HG03097 (cell line): ENCODE data around the gene RITA1.
A peak's percentile ranks its signal among the peaks of the same experiment; 100 is the strongest.
"Not testable (repeated sequence)": the region's sequence is repeated elsewhere in the genome, so short reads cannot be mapped to it uniquely, and the experiment has no call there.

Source experiments
- ATAC-seq: cut with Tn5 transposase; IDR thresholded peaks from one replicate; pipeline ENCODE4 v1.9.1; 2021; ENCODE audit not compliant: unreplicated experiment, low FRiP score

The RITA1 gene

DNA sequence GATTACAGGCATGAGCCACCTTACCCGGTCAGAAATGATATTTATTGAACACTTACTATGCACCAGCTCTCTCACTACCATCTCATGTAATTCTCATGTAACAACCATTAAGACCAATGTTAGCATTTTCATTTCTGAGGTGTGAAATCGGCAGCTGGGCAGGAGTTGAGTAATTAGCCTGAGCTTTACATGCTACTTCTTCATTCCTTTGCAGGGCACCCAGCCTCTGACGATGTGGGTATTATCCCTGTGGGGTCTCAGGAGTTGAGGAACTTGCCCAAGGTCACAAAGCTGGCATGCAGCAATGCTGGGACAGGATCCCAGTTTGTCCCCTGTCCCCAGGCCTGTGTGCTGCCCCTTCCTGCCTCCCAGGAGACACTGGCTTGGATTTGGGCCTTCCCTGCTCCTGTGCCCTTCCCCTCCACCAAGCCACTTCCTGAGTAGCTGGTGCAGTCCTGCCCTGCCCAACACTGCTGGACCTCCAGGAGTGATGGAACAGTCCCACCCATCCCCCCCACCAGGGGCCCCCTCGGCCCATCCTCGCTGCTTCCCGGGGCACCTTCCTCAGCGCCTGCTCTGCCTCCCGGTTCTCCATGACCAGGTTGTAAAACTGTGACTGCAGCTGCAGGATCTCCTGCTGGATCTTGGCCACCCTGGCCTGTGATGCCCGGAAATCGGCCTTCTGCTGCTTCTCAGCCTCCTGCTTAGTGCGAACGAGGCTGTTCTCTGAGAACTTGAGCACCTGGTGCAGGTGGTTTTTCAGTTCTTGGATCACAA lies 14.7 kb downstream of the RITA1 start:
- ATAC-seq, result no peak

DNA sequence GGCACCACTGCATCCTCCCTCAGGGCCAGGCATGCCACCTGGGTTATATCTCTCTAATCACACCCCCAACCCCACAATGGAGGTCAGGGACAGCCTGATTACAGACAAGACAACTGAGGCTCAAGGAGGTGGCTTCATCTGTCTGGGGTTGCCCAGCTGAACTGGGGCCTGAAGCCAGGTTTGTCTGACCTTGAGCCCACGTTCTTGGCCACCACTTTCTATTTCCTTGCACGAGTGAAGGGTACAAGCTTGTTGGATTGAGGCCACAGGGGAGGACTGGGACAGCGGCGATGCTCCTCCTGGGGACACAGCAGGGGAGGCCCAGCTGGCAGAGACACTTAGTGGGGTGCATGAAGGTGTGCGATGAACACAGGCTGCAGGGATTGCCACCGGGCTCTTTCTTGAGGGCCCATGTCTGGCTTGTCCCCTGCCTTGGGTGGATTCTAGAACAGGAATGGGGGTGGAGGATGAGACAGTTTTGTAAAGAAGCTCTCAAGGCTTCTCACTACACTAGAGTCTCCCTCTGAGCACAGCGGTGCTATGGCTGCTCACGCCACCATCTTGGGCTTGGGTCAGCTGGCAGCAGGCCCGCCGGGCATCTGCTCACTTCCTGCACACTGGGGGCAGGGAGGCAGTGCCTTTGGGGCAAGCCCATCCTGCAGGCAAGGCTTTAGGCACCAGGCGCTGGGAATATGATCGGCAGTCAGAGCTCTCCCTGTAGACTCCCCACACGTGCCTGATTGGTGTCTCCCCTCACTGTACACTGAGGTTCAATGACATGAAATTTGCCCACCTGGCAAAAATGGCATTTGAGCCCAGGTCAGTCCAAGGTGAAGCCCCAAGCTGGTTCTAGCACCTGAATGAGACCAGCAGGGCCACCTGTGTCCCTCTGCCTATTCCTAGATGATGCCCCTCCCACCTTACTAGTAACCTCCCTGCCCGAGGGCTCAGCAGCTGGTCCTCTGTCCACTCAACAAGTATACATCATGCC lies 16.0 kb downstream of the RITA1 start:
- ATAC-seq, result no peak

DNA sequence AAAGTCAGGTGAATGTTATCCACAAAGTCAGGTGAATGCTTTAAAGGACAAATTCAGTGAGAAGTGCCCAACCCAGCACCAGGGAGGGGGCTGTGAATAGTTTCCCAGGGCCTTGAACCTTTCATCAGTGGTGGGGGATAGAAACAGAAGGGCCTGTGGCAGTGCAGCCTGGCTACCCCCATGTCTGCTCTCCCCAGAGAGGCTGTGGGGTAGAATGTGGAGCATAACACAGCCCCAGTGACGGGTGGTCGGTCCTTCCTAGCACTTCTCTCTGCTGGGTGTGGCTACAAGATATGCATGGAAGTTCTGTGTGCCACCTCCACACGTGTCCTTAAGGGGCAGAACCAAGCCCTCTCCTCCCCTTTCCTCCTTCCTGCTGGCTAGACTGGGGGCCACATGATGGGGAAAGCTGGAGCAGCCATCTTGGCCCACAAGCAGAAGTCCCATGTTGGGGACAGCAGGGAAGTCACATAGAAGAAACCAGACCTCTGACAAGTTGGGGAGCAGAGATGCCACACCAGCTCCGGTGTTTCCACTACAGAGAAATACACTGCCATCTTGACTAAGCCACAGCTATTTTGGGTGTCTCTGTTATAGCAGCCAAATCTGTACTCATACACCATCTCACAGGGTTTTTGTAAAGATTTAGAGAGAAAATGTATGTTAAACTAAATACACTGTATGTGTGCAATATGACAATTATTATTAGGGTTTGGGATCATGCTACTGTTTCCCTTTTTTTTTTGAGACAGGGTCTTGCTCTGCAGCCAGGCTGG lies 17.0 kb downstream of the RITA1 start:
- ATAC-seq, result no peak

DNA sequence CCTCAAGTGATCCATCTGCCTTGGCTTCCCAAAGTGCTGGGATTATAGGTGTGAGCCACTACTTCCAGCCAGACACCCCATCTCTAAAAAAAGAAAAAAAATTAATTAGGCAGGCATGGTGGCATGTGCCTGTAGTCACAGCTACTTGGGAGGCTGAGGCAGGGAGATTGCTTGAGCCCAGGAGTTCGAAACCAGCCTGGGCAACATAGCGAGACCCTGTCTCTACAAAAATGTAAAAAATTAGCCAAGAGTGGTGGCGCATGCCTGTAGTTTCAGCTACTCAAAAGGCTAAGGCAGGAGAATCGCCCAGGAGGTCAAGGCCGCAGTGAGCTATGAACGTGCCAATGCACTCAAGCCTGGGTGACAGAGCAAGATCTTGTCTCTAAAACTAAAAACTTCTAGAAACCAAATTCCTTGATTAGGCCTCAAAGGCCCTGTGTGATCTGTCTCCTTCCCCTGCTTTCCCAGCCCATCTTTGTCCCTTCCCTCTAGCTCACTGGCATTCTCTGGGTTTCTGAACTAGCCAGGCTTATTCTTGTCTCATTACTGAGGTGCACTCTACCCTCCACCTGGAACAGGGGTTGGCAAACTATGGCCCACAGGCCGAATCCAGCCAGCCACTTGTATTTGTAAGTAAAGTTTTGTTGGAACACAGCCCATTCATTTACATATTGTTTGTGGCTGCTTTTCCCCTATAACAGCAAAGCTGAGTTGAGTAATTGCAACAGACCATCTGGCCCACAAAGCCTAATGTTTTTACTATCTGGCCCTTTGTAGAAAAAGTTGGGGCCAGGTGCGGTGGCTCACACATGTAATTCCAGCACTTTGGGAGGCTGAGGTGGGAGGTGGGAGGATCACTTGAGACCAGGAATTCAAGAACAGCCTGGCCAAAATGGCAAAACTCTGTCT lies 18.6 kb downstream of the RITA1 start:
- ATAC-seq, result no peak

DNA sequence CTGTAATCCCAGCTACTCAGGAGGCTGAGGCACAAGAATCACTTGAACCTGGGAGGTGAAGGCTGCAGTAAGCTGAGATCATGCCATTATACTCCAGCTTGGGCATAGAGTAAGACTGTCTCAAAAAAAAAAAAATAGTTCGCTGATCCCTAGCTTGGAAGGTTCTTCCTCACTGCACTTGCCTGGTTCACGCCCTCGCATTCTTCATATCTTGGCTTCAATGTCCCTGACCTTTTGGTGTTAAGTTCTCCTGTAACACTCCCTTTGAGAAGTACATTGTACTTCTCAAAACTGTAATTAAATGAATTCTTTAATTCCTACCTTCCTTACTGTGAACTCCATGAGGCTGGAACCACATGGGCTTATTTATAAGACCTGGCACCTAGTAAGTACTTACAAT lies 19.3 kb downstream of the RITA1 start:
- ATAC-seq, result no peak

DNA sequence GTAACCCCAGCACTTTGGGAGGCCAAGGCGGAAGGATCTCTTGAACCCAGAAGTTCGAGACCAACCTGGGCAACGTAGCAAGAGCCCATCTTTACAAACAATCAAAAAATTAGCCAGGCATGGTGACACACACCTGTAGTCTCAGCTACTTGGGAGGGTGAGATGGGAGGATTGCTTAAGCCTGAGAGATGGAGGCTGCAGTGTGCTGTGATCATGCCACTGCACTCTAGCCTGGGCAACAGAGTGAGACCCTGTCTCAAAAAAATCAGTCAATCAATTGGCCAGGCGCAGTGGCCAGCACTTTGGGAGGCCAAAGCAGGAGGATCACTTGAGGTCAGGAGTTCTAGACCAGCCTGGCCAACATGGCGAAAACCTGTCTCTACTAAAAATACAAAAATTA lies 21.3 kb downstream of the RITA1 start:
- ATAC-seq, result not testable (repeated sequence)

DNA sequence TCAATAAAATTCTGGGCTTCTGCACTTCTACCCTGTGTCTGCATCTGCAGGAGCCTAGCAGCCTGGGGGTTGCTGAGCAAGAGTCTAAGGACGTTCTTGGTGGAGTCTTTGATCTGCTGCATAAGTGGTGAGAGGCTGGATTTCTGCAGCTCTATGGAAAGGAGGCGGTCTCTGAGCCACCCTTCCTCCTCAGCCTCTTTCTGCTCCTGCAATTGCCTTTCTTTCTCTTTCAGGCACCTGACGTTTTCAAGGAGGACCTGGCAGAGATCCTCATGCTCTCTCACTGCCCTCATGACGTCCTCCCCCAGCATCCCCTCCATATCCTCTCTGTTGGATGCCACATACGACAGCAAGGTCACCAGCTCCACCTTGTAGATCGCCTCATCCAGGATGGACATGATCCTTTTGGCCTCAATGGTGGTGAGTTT lies 22.1 kb downstream of the RITA1 start:
- ATAC-seq, result peak; percentile 1

DNA sequence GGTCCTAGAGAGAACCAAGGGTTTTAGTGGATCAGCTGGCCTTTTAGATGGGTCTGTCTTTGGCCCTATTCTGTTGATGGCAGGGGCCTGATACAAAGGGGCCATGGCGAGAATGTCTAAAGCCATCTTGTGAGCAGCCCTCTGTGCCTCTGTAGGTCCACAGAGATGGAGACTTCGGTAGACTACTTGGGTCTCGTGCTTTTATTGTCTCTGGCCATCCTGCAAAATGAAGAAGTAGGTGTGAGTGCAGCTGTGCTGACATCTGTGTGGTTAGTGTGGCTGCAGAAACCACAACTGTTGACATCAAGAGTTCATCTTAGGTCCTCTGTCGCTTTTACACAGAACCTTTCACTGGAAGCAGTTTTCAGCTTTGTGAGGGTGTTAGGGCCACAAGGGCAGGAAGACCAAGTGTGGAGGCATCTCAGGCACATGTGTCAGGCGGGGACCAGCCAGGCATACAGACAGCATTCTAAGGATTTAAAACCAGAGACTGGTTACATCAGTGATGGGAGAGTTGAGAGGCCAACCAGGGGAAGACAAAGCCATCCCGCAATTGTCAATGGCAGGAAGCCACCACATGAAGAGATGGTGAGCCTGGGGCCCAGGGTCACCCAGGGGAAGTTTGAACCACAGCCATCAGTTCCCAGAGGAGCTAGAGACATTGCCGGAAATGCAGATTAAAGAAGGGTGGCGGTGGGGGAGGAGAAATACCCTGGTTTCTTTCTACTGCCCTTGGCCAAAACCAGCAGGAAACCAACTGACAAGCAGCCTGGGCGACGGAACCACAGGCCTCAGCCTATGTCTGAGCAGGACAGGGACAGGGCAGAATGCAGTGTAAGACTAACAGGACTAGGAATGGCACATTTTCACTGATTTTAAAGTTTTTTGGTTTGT lies 22.8 kb downstream of the RITA1 start:
- ATAC-seq, result peak; percentile 79

DNA sequence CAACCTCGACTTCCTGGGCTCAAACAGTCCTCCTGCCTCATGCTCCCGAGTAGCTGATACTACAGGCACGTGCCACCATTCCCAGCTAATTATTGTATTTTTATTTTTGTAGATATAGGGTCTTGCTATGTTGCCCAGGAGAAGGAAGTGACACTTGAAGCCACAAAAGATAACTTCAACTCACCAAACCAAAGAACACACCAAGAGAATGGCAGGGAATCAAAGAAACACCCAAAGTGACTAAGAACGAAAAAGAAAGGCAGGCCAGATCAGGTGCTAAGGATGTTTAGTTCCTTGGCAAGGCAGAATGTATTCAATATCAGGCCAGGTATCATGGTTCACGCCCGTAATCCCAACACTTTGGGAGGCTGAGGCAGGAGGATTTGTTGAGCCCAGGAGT lies 25.6 kb downstream of the RITA1 start:
- no peak for ATAC-seq

DNA sequence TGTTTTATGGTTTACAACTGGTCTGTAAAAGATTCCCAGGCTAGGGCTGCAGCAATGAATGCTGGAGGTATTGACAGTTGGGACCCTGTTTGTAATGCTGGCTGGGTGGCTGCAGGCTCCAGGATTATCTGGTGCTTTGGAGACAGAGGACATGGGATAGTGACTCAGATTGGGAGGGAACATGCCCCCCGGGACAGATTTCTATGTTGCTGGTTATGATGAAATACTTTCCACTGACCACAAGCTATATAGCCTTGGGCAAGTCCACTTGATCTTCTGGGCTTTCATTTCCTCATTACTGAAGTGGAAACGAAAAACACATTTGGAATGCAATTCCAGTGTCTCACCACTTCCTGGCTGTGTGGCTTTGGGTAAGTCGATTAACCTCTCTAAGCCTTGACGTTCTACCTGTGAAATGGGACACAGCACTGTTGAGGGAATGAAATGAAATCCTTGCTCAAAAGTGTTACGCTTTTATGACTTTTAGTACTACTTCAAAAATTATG lies 29.4 kb downstream of the RITA1 start:
- no peak for ATAC-seq

DNA sequence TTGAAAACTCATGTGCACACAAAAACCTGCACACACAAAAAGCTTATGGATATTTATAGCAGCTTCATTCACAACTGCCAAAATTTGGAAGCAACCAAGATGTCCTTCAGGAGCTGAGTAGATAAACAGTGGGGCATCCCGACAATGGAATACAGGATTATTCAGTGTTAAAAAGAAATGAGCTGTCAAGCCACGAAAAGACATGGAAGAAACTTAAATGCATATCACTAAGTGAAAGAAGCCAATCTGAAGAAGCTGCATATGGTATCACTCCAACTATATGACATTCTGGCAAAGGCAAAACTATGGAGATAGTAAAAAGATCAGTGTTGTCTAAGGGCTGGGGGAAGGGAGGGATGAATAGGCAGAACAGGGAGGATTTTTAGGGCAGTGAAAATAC lies 30.5 kb downstream of the RITA1 start:
- ATAC-seq, result no peak

DNA sequence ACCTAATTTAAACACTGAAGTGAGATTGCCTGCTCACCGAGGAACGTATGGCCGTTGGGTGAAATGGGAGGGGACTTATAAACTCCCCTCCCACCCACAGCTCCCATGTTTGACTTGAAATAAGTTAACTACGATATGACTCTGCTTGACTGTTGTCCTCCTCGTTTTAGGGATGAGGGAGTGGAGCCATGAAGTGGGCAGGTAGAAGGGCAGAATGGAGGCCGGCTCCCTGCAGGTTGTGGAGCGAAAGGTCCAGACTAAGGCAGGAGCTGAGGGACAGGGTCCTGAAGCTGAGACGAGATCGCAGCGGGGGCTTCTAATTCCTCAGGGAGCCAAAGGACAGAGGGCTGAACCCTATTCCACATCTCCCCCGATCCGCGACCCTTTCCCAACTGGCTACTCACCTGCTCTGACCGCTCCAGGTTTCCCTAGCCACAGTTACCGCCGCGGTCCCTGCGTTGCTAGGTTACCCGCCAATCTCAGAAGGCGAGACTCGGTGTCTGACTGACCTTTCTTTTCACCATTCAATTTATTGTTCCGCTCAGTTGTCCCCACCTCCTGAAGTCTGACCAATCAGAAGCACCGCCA lies 35.2 kb downstream of the RITA1 start:
- no peak for ATAC-seq

DNA sequence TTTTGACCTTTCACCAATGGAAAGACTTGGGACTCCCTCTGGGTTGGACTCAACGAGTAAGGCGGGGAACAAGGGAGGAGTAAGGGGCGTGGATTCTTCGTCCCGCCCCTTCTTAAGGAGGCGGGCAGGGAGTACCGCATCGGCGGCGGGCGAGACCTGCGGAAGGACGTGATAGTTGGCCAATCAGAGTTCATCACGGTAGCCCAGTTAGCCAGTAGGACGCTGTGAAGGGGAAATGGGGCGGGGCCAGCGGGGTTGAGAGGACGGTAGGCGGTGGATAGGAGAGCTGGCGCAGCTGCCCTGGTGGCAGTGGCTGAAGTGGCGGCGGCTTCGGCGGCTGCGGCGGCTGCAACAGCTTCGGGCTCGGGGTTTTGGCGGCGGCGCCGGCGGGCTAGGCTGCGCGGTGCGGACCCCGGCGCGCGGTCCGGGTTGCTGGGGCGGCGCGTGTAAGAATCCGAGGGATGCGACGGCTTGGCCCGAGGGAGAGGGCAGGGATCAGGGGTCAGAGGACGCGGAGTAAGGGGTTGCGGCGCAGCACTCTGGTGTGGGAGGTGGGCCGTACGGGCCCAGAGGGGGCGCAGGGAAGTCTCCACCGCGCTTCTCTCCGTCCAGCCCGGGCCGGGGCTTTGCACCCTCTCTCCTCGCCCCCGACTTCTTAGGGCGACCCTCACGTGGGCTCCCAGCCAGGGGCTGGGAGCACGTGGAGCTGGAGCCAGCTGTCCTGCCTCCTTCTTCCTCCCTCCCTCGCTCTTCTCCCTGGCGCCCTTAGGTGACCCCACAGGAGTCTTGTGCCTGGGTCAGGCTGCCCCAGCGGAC lies 35.9 kb downstream of the RITA1 start, which contains the start of gene TPCN1:
Gene TPCN1, plus strand, starts transcription at position 284 of the 816 bp plus-strand sequence. CDS start 5,389 bp downstream, outside the sequence.
- ATAC-seq, result peak; percentile 96

DNA sequence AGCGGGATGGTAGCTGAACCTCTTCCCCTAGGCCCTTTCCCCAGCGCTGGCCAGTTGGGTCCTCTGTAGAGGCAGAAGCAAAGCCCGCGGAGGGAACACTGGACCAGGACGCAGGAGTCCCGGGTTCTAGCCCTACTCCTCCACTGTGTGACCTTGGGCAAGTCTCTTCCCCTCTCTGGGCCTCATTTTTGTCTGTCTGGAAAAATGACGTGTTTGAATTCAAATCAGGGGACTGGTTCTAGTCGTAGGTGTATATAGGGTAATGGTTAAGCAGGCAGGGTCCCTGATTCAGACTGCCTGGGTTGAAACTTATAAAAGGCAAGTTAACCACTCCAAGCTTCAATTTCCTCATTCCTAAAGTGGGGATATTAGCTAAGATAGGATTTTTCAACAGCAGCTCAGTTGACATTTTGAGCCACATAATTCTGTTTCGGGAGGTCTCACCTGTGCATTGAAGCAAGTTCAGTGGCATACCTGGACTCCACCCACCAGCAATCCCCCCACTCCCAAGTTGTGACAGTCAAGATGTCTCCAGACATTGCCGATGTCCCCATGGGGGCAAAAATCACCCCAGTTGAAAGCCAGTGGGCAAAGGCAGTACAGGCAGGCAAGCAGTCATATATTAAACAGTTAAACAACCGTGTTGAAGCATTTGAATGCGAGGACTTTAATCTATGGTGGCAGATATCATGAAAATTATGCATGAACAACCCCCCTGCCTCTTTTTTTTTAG lies 36.6 kb downstream of the RITA1 start:
- ATAC-seq, result no peak

DNA sequence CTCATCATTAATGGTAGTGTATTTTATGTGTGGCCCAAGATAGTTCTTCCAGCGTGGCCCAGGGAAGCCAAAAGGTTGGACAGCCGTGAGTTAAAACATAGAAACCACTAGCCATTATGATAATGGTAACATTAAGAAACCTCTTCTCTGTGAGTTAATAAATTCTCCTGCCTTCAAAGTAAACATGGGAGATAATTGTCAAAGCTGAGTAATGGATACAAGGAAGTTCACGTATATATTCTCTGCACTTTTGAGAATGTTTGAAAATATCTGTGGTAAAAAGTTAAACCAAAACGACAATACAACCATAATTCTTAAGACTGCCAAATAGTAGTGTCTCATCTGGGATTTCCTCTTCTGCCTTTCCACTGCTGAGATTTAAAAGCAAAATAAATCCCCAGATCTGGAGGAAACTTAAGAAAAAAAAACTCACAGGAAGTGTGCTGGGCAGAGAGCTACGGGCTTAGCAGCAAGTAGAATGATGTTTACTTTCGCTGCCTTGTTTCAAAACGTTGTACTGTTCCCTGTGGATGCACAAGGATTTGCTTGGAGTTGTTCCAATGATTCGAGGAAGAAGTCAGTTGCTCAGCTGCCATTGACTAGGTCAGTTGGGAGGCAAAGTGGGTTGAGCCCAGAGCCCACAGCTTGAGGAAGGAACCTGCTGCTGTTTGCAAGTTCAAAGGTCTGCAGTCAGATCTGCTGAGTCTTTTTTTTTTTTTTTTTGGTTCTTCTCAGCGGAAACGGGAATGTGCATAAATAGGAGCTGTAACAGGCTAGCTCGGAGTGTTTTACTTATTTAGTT lies 37.4 kb downstream of the RITA1 start:
- no peak for ATAC-seq

DNA sequence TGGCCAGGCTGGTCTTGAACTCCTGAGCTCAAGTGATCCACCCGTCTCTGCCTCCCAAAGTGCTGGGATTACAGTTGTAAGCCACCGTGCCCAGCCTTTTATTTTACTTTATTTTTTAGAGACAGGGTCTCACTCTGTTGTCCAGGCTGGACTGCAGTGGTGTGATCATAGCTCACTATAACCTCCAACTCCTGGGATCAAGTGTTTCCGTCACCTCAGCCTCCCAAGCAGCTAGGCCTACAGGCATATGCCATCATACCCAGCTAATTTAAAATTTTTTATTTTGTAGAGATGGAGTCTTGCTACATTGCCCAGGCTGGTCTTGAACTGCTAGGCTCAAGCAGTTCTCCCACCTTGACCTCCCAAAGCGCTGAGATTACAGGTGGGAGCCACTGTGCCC lies 39.4 kb downstream of the RITA1 start:
- ATAC-seq, result no peak
